ENCODE measurements around the gene ACOT12. TPM values are rescaled to one million over a fixed set of nuclear protein-coding genes. Genes with fewer than 3 reads are reported as not detected.
"Not testable (repeated sequence)": the region's sequence is repeated elsewhere in the genome, so short reads cannot be mapped to it uniquely, and the experiment has no call there.

Gene ACOT12
- polyA plus RNA-seq, 3 donors from 2014 or later = not detected

GRCh38 chr5:81313686-81314085, 80.2 kb downstream of the ACOT12 start:
- no peak overlapping the region for H3K27ac Mint-ChIP-seq
- peaks cover 19 to 40% (median 37%) of the 10 kb centered on the region in 3 donors for H3K36me3 Mint-ChIP-seq
- H3K27me3 Mint-ChIP-seq (ENCODE audit: low read depth in 3 of 3) = peaks cover 0 to 1% (median 0%) of the 10 kb centered on the region in 3 donors
- no peaks in the 10 kb centered on the region for H3K4me1 Mint-ChIP-seq
- H3K9me3 Mint-ChIP-seq = no peaks in the 10 kb centered on the region
- DNase-seq = no peak
- no peak overlapping the region for H3K4me3 Mint-ChIP-seq

- Mint-ChIP-seq H3K4me1 (no peaks in the 10 kb centered on the region), H3K36me3 (peaks cover 19 to 40% (median 37%) of the 10 kb centered on the region in 3 donors), H3K27me3 (ENCODE audit: low read depth in 3 of 3) (peaks cover 0 to 1% (median 0%) of the 10 kb centered on the region in 3 donors), H3K27ac (no peak overlapping the region), H3K4me3 (no peak overlapping the region), H3K9me3 (no peaks in the 10 kb centered on the region)
- DNase-seq = no peak
These were observed 80.7 kb downstream of the ACOT12 start for GRCh38 chr5:81313278-81313677.

GRCh38 chr5:81310402-81311063, 83.4 kb downstream of the ACOT12 start:
- peaks cover 0 to 1% (median 0%) of the 10 kb centered on the region in 3 donors for H3K27me3 Mint-ChIP-seq (ENCODE audit: low read depth in 3 of 3)

DNA sequence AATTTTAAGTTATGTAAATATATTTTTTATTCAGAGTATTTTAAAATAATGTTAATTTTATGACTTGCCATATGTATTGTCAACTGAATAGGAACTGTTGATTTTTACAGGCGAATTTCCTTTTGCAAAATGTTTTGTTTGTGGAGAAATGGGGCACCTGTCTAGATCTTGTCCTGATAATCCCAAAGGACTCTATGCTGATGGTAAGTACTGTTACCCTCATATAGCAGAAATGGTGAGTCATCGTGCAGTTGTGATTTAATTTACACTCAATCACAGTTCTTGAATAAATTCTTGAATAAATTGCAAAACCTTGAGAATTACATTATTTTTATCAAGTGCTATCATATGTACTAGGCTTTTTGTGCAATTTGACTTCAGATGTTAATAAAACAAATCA, 85.1 kb downstream of the ACOT12 start:
- H3K36me3 Mint-ChIP-seq = peaks cover 19 to 35% (median 24%) of the 10 kb centered on the region in 3 donors
- H3K4me3 Mint-ChIP-seq = no peak overlapping the region
- H3K27me3 Mint-ChIP-seq (ENCODE audit: low read depth in 3 of 3) = no peaks in the 10 kb centered on the region
- H3K9me3 Mint-ChIP-seq = no peaks in the 10 kb centered on the region
- no peak overlapping the region for H3K27ac Mint-ChIP-seq
- H3K4me1 Mint-ChIP-seq = peaks cover 0 to 4% of the 10 kb centered on the region in 2 donors
- DNase-seq = no peak

More at GRCh38 chr5:81310402-81311063, 83.4 kb downstream of the ACOT12 start:
- no peaks in the 10 kb centered on the region for H3K4me1 Mint-ChIP-seq
- H3K9me3 Mint-ChIP-seq = no peaks in the 10 kb centered on the region
- no peak overlapping the region for H3K4me3 Mint-ChIP-seq
- no peak overlapping the region for H3K27ac Mint-ChIP-seq
- no peak for DNase-seq
- peaks cover 19 to 42% (median 33%) of the 10 kb centered on the region in 3 donors for H3K36me3 Mint-ChIP-seq

GRCh38 chr5:81305785-81306184, 88.1 kb downstream of the ACOT12 start:
- no peak for DNase-seq
- Mint-ChIP-seq H3K27ac (no peak overlapping the region), H3K4me1 (peaks cover 20 to 31% of the 10 kb centered on the region in 2 donors), H3K4me3 (no peak overlapping the region), H3K36me3 (peaks cover under 1 to 13% (median 12%) of the 10 kb centered on the region in 3 donors), H3K9me3 (no peaks in the 10 kb centered on the region), H3K27me3 (ENCODE audit: low read depth in 3 of 3) (peaks cover 0 to 7% (median 4%) of the 10 kb centered on the region in 3 donors)

GRCh38 chr5:81303563-81303962, 90.4 kb downstream of the ACOT12 start:
- H3K36me3 Mint-ChIP-seq = peaks cover 0 to 2% (median 0%) of the 10 kb centered on the region in 3 donors
- DNase-seq = no peak
- peaks cover 36 to 52% of the 10 kb centered on the region in 2 donors for H3K4me1 Mint-ChIP-seq
- H3K9me3 Mint-ChIP-seq = no peaks in the 10 kb centered on the region
- peaks cover 0 to 7% (median 4%) of the 10 kb centered on the region in 3 donors for H3K27me3 Mint-ChIP-seq (ENCODE audit: low read depth in 3 of 3)
- peak overlapping the region in 4 of 6 donors; percentile 24 to 74 (median 38) for H3K27ac Mint-ChIP-seq
- H3K4me3 Mint-ChIP-seq = peak overlapping the region in 4 of 5 donors; percentile 26 to 66 (median 44)

GRCh38 chr5:81302596-81302995, 91.3 kb downstream of the ACOT12 start:
- DNase-seq = no peak
- Mint-ChIP-seq H3K27me3 (ENCODE audit: low read depth in 3 of 3) (peaks cover 0 to 7% (median 4%) of the 10 kb centered on the region in 3 donors), H3K4me3 (peak overlapping the region; percentile 93 to 97 (median 95)), H3K36me3 (peaks cover 0 to 2% (median 0%) of the 10 kb centered on the region in 3 donors), H3K9me3 (no peaks in the 10 kb centered on the region), H3K27ac (peak overlapping the region in 5 of 6 donors; percentile 67 to 97 (median 96)), H3K4me1 (peaks cover 36 to 53% of the 10 kb centered on the region in 2 donors)

DNA sequence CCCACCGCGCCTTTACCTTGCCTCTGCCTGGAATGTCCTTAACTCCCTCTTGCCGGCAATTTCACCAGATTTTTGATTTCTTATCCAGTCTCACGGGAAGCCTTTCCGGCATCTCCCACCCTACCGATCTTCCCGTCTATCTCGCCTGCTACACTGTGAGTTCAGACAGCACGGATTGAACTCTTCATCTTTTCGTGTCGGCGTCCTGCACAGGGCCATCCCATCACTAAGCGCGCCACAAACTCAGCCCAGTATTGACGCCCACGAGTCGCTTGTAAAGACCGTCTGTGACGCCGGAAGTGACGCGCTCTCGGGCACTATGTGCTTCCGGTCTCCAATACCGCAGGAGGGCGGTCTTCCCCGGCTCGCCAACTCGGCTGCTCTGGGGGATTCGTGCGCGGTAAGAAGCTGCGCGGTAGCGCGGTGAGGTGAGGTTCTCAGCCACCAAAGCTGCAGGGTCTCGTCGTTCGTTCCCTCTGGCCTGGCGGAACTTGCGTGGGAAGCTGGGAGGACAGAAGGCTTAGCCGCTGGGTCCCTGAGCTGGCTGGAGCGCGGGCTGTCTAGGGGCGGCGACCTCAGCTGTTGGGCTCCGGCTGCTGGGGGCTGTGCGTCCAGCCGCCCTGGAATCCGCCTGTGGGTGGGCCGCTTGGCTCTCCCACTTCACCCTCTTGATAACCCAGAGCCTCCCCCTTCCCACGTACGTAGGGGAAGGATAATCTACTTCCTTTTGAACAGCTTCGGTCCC, 92.5 kb downstream of the ACOT12 start, which contains the start of gene ZCCHC9:
Gene ZCCHC9, plus strand, starts transcription at position 317 of the 745 bp plus-strand sequence. CDS start 3,171 bp downstream, outside the sequence.
- H3K36me3 Mint-ChIP-seq = peaks cover 0 to 2% (median 0%) of the 10 kb centered on the region in 3 donors
- peaks cover 0 to 7% (median 4%) of the 10 kb centered on the region in 3 donors for H3K27me3 Mint-ChIP-seq (ENCODE audit: low read depth in 3 of 3)
- H3K4me3 Mint-ChIP-seq = peak within 1 kb of the TSS; percentile 93 to 97 (median 95)
- peak within 1 kb of the TSS; percentile 91 to 97 (median 96) for H3K27ac Mint-ChIP-seq
- H3K9me3 Mint-ChIP-seq = no peaks in the 10 kb centered on the region
- peak; percentile 92 to 94 (median 93) for DNase-seq
- peaks cover 36 to 53% of the 10 kb centered on the region in 2 donors for H3K4me1 Mint-ChIP-seq

GRCh38 chr5:81300921-81301270, 93.0 kb downstream of the ACOT12 start:
- Mint-ChIP-seq H3K4me3 (peak overlapping the region; percentile 93 to 97 (median 95)), H3K36me3 (peaks cover 0 to 2% (median 0%) of the 10 kb centered on the region in 3 donors), H3K27me3 (ENCODE audit: low read depth in 3 of 3) (peaks cover 0 to 7% (median 4%) of the 10 kb centered on the region in 3 donors), H3K9me3 (no peaks in the 10 kb centered on the region), H3K4me1 (peaks cover 36 to 53% of the 10 kb centered on the region in 2 donors), H3K27ac (peak overlapping the region; percentile 91 to 97 (median 96))
- no peak for DNase-seq

DNA sequence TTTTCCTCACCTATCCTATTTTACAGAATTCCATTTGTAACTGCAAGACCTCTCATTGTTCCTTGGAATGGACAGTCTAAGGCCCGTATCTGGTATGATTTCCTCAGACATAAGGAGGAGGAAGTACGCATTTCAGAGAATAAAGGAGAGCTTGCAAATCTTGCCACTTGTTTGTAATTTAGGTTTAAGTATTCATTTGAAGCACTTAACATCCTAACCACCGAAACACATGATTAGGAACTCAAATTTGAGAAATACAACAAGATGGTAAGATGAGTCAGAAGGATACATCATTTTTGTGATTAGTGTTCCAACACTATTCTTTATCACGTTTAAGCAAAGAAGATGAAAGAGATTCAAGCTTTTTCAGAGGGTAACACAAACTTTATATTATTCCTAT, 96.4 kb downstream of the ACOT12 start:
- Mint-ChIP-seq H3K36me3 (peaks cover 0 to 4% (median 0%) of the 10 kb centered on the region in 3 donors), H3K4me3 (no peak overlapping the region), H3K9me3 (no peaks in the 10 kb centered on the region), H3K27me3 (ENCODE audit: low read depth in 3 of 3) (peaks cover 0 to 7% (median 4%) of the 10 kb centered on the region in 3 donors), H3K4me1 (peaks cover 33 to 39% of the 10 kb centered on the region in 2 donors), H3K27ac (no peak overlapping the region)
- DNase-seq = no peak

GRCh38 chr5:81294021-81294420, 99.9 kb downstream of the ACOT12 start:
- DNase-seq; H3K4me3 Mint-ChIP-seq; H3K27ac Mint-ChIP-seq; H3K27me3 Mint-ChIP-seq (ENCODE audit: low read depth in 3 of 3); H3K9me3 Mint-ChIP-seq: not testable (repeated sequence)
- Mint-ChIP-seq H3K4me1 (peaks cover 5 to 11% of the 10 kb centered on the region in 2 donors), H3K36me3 (peaks cover 7 to 16% (median 8%) of the 10 kb centered on the region in 3 donors)

GRCh38 chr5:81292130-81292529, 101.8 kb downstream of the ACOT12 start:
- peaks cover 0 to 4% (median 0%) of the 10 kb centered on the region in 6 donors for H3K9me3 Mint-ChIP-seq
- no peak overlapping the region for H3K4me3 Mint-ChIP-seq
- H3K4me1 Mint-ChIP-seq = peaks cover 6 to 8% of the 10 kb centered on the region in 2 donors
- DNase-seq = no peak
- no peak overlapping the region for H3K27ac Mint-ChIP-seq
- peaks cover 0 to 6% (median 0%) of the 10 kb centered on the region in 3 donors for H3K27me3 Mint-ChIP-seq (ENCODE audit: low read depth in 3 of 3)
- peaks cover 7 to 16% (median 8%) of the 10 kb centered on the region in 3 donors for H3K36me3 Mint-ChIP-seq

GRCh38 chr5:81290146-81290545, 103.8 kb downstream of the ACOT12 start:
- peaks cover 6 to 8% of the 10 kb centered on the region in 2 donors for H3K4me1 Mint-ChIP-seq
- peak overlapping the region in 1 of 6 donors; percentile 31 for H3K27ac Mint-ChIP-seq
- H3K4me3 Mint-ChIP-seq = no peak overlapping the region

More at GRCh38 chr5:81290146-81290545, 103.8 kb downstream of the ACOT12 start:
- Mint-ChIP-seq H3K27me3 (ENCODE audit: low read depth in 3 of 3) (peaks cover 0 to 6% (median 0%) of the 10 kb centered on the region in 3 donors), H3K9me3 (peaks cover 0 to 4% (median 0%) of the 10 kb centered on the region in 6 donors), H3K36me3 (peaks cover 8 to 16% (median 11%) of the 10 kb centered on the region in 3 donors)
- DNase-seq = no peak

Measured in immature natural killer cell (primary cell).